ENCODE data around the gene NOTUM. TPM values are rescaled to one million over a fixed set of nuclear protein-coding genes. Genes with fewer than 3 reads are reported as not detected.
A peak's percentile ranks its signal among the peaks of the same experiment; 100 is the strongest.

Gene NOTUM
- total and polyA plus RNA-seq, 9 donors = 2.8 to 7.6 (median 3.4) TPM

DNA sequence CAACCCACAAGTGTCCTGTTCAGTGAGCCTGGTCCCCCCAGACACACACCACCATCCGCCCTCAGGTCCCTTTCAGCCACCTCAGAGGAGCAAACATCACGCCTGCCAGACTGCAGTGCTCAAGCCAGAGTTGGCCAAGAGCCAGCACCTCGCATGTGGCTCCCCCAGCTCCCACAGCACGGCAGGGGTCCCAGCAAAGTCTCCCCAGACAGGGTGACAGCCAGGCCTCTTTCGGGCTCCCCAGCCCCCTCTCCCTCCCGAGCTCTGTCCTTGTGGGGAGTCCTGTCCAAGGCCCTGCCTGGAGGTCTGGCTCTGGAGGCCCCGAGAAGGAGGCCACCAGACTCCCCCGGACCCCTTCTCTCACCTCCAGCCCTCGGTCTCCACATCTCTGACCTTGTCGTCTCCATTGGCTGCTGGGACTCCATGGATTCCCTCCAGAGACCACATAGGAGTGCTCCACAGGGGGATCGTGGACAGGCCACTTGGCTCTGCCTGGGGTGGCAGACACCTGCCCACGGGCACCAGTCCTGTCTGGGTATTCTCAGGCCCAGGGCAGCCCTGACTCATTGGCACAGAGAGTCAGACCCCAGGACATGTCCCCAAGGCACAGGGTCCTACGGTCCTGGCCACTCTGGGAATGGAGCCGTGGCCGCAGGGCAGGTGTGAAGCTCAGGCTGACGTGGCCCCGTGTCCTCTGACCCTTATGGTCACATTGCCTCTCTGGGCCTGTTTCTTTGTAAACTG lies 12.2 kb downstream of the NOTUM start:
- H3K27ac ChIP-seq (ENCODE audit: low read length) = no peak overlapping the region
- 69% methylated on average over 12 of the region's 17 CpGs for WGBS (ENCODE audit: insufficient coverage)

DNA sequence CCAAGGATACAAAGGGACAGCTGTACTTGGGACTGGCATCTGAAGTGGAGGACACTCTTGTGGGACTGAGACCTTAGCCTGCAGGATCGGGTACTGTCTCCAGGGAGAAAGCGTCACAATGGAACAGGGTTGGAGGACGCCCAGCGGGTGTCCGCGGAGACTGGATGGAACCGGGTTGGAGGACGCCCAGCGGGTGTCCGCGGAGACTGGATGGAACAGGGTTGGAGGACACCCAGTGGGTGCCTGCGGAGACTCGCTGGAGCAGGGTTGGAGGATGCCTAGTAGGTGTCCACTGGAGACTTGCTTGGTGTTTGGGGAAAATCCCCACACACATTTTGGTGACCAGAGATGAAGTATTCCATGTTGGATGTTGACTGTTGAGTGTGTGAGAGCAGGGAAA lies 13.8 kb downstream of the NOTUM start, which contains the start of gene MYADML2:
MYADML2 (minus strand) TSS at position 45 of the 400 bp plus-strand sequence. CDS start 5,492 bp downstream, outside the sequence.
- Histone ChIP-seq H3K4me3 (ENCODE audit: low read length) (no peak within 1 kb of the TSS), H3K4me1 (ENCODE audit: control insufficient read depth, insufficient read depth, low read length) (peaks cover 4% of the 10 kb centered on the region), H3K36me3 (ENCODE audit: control insufficient read depth, insufficient read depth, low read length) (no peaks in the 10 kb centered on the region), H3K9me3 (replicated peaks; ENCODE audit: control insufficient read depth, low read depth, low read length) (no peaks in the 10 kb centered on the region), H3K27ac (ENCODE audit: low read length) (no peak within 1 kb of the TSS), H3K27me3 (ENCODE audit: control insufficient read depth, insufficient read depth, low read length) (peaks cover 10% of the 10 kb centered on the region)
- 90% methylated on average over 6 of the region's 13 CpGs for WGBS (ENCODE audit: insufficient coverage)
- no peak for DNase-seq

More for the DNA sequence above, 12.2 kb downstream of the NOTUM start:
- Histone ChIP-seq H3K4me3 (ENCODE audit: low read length) (no peak overlapping the region), H3K4me1 (ENCODE audit: control insufficient read depth, insufficient read depth, low read length) (no peaks in the 10 kb centered on the region), H3K9me3 (replicated peaks; ENCODE audit: control insufficient read depth, low read depth, low read length) (no peaks in the 10 kb centered on the region), H3K27me3 (ENCODE audit: control insufficient read depth, insufficient read depth, low read length) (peaks cover 9% of the 10 kb centered on the region), H3K36me3 (ENCODE audit: control insufficient read depth, insufficient read depth, low read length) (no peaks in the 10 kb centered on the region)
- DNase-seq = no peak

DNA sequence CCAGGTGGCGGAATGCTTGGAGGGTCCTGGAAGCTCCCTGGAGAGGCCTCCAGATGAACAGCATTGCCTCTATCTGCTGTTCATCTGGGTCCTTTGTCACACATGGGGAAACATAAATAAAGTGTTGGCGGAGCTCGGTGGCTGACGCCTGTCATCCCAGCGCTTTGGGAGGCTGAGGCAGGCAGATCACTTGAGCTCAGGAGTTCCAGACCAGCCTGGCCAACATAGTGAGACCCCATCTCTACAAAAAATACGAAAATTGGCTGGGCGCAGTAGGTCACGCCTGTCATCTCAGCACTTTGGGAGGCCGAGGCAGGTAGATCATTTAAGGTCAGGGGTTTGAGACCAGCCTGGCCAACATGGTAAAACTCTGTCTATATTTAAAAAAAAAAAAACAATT lies 16.1 kb downstream of the NOTUM start:
- no peaks in the 10 kb centered on the region for H3K9me3 ChIP-seq (replicated peaks; ENCODE audit: control insufficient read depth, low read depth, low read length)
- 84% methylated on average over 6 of the region's 9 CpGs for WGBS (ENCODE audit: insufficient coverage)
- no peaks in the 10 kb centered on the region for H3K36me3 ChIP-seq (ENCODE audit: control insufficient read depth, insufficient read depth, low read length)
- H3K4me3 ChIP-seq (ENCODE audit: low read length) = no peak overlapping the region
- H3K27me3 ChIP-seq (ENCODE audit: control insufficient read depth, insufficient read depth, low read length) = peaks cover 13% of the 10 kb centered on the region
- no peak overlapping the region for H3K27ac ChIP-seq (ENCODE audit: low read length)
- no peak for DNase-seq
- peaks cover 27% of the 10 kb centered on the region for H3K4me1 ChIP-seq (ENCODE audit: control insufficient read depth, insufficient read depth, low read length)

DNA sequence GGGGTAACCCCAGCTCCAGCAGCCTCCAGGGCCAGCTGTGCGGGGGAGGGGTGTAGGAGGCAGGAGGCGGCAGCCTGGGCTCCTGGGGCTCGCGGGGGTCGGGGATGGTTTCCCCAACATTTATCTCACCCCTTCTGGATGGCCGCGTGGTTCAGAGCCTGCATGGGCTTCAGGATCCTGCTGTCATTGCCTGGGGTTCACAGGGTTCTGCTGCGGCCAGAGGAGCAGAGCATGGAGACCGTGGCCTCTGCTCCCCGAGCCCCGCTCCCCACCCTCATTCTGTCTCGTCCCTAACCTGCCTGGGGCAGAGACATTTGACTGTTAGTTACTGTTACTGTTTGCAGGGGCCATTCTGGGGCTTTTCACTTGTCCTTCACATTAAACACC lies 18.8 kb downstream of the NOTUM start:
- no peak for DNase-seq
- peaks cover 13% of the 10 kb centered on the region for H3K27me3 ChIP-seq (ENCODE audit: control insufficient read depth, insufficient read depth, low read length)
- H3K27ac ChIP-seq (ENCODE audit: low read length) = peak overlapping the region; percentile 89
- no peaks in the 10 kb centered on the region for H3K36me3 ChIP-seq (ENCODE audit: control insufficient read depth, insufficient read depth, low read length)
- peak overlapping the region; percentile 13 for H3K4me3 ChIP-seq (ENCODE audit: low read length)
- H3K9me3 ChIP-seq (replicated peaks; ENCODE audit: control insufficient read depth, low read depth, low read length) = no peaks in the 10 kb centered on the region
- H3K4me1 ChIP-seq (ENCODE audit: control insufficient read depth, insufficient read depth, low read length) = peaks cover 48% of the 10 kb centered on the region
- WGBS (ENCODE audit: insufficient coverage) = 30% methylated on average over 7 of the region's 12 CpGs

DNA sequence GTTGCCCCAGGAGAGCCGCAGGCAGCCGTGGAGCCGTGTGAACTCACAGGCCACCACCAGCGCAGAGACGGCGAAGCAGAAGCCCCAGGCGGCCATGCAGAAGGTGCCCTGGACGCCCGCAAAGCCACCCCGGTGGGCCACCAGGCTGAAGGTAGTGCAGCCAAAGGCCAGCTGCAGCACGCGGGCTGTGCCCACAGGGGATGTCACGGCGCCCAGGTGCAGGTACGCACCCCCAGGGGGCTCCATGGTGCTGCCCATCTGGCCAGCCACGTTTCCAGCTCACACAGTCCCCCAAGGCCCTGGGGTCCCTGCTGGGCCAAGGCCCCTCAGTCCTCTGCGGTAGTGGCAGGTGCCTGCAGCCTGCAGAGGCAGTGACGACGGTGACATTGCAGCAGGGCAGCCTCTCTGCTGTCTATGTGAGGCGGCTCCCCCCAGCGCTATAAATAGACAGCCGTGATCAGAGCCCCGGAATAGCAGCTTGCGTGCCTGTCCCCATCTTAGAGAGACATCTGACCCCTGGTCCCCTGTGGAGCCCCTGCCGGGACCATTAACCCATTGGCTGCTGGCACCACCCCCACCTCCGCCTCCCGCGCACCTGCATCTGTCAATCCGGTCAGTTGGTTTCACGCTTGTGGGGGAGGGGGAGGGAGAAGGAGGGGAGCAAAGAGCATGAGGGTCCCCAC lies 19.4 kb downstream of the NOTUM start:
- peak; percentile 83 for DNase-seq
- H3K4me1 ChIP-seq (ENCODE audit: control insufficient read depth, insufficient read depth, low read length) = peaks cover 51% of the 10 kb centered on the region
- H3K27me3 ChIP-seq (ENCODE audit: control insufficient read depth, insufficient read depth, low read length) = peaks cover 13% of the 10 kb centered on the region

DNA sequence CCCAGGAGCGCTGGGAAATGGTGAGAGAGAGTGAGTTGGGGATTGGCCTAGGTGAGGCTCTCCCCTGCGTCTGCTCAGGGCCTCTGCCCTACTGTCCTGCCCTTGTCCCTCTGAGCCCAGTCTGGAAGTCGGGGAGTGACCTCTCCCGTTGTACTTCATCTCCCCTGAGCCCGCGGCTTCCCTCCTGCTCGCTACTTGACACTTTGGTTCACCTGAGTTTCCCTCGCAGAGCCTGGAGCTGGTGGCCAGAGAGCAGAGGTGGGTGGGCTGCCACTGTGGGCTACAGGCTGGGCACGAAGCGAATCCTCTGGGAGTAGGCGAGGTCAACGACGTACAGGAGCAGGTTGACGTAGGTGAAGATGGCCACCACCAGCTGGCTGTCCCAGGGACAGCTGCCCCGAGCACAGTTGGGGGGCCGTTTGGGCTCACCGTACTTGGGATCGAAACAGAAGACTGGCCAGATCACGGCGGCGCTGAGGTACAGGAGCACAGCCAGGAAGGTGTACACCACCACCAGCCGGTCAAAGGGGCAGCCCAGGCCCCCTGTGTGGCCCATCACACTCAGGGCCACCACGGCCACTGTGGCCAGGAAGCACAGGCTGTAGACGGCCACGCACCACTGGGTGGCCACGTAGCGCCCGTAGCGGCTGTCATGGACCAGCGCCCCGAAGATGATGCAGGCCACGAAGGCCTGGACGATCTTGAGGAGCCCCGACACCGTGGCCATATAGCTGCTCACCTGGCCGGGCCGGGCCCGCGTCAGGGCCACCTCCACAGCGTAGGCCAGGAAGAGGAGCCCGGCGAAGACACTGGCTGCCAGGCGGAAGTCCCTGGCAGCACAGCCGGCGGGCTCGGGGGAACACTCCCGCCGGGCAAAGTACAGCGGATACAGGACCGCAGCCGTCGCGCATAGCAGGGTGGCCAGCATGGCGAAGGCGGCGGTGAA lies 20.2 kb downstream of the NOTUM start:
- Histone ChIP-seq H3K36me3 (ENCODE audit: control insufficient read depth, insufficient read depth, low read length) (no peaks in the 10 kb centered on the region), H3K27me3 (ENCODE audit: control insufficient read depth, insufficient read depth, low read length) (peaks cover 13% of the 10 kb centered on the region), H3K27ac (ENCODE audit: low read length) (peak overlapping the region; percentile 87), H3K4me1 (ENCODE audit: control insufficient read depth, insufficient read depth, low read length) (peaks cover 57% of the 10 kb centered on the region), H3K9me3 (replicated peaks; ENCODE audit: control insufficient read depth, low read depth, low read length) (no peaks in the 10 kb centered on the region), H3K4me3 (ENCODE audit: low read length) (peak overlapping the region; percentile 39)
- WGBS (ENCODE audit: insufficient coverage) = 89% methylated on average over 49 of the region's 56 CpGs
- DNase-seq = peak; percentile 32

More for the DNA sequence above, 19.4 kb downstream of the NOTUM start:
- WGBS (ENCODE audit: insufficient coverage) = 43% methylated on average over 21 of the region's 30 CpGs
- Histone ChIP-seq H3K4me3 (ENCODE audit: low read length) (peak overlapping the region; percentile 39), H3K36me3 (ENCODE audit: control insufficient read depth, insufficient read depth, low read length) (no peaks in the 10 kb centered on the region), H3K9me3 (replicated peaks; ENCODE audit: control insufficient read depth, low read depth, low read length) (no peaks in the 10 kb centered on the region), H3K27ac (ENCODE audit: low read length) (peak overlapping the region; percentile 89)

DNA sequence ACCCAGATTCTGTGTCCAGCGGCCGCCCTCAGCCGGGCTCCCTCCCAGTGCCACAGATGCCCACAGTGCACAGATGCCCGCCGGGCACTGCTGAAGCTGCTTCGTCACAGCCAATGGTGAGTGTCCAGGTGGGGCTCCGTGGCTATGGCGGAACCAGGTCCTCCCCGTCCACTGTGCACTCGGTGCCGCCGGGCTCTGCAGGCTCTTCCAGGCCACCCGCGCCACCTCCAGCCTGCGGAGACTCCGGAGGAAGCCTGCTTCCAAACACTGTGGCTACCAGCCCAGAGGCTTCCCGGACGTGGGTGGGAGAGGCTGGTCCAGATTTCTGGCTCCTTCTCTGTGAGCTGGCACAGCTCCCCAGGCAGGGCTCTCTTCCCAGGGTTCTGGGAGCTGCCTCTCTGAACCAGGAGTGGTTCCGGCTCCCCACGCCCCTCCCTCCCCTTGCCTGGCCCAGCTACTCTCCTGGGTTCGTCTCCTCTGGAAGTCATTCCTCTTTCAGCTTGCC lies 21.1 kb downstream of the NOTUM start:
- Histone ChIP-seq H3K27ac (ENCODE audit: low read length) (peak overlapping the region; percentile 87), H3K4me1 (ENCODE audit: control insufficient read depth, insufficient read depth, low read length) (peaks cover 63% of the 10 kb centered on the region), H3K27me3 (ENCODE audit: control insufficient read depth, insufficient read depth, low read length) (peaks cover 12% of the 10 kb centered on the region), H3K4me3 (ENCODE audit: low read length) (peak overlapping the region; percentile 39), H3K9me3 (replicated peaks; ENCODE audit: control insufficient read depth, low read depth, low read length) (no peaks in the 10 kb centered on the region), H3K36me3 (ENCODE audit: control insufficient read depth, insufficient read depth, low read length) (peaks cover 6% of the 10 kb centered on the region)
- WGBS (ENCODE audit: insufficient coverage) = 76% methylated on average over 16 of the region's 21 CpGs
- peak; percentile 43 for DNase-seq

DNA sequence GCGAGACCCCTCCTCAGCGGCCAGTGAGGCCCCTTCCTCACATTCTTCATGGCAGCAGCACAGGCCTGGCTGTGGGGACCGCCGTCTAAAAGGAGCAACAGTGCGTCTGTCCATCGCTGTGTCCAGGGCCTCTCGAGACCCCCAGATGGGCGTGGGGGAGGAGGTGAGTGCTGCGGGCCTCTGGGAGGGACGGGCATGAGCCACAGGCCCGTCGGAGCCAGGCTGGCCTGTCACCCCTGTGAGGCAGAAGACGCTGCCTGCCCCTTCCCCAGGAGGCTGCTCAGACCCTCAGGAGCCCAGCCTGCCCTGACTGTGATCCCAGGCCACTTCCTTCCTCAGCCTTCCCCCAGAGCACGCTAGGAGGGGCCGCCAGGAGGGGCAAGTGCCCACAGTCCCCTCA lies 21.8 kb downstream of the NOTUM start:
- Histone ChIP-seq H3K27me3 (ENCODE audit: control insufficient read depth, insufficient read depth, low read length) (peaks cover 7% of the 10 kb centered on the region), H3K4me1 (ENCODE audit: control insufficient read depth, insufficient read depth, low read length) (peaks cover 63% of the 10 kb centered on the region), H3K36me3 (ENCODE audit: control insufficient read depth, insufficient read depth, low read length) (peaks cover 13% of the 10 kb centered on the region), H3K27ac (ENCODE audit: low read length) (peak overlapping the region; percentile 87), H3K4me3 (ENCODE audit: low read length) (peak overlapping the region; percentile 39), H3K9me3 (replicated peaks; ENCODE audit: control insufficient read depth, low read depth, low read length) (no peaks in the 10 kb centered on the region)
- WGBS (ENCODE audit: insufficient coverage) = 32% methylated on average over 6 of the region's 15 CpGs
- DNase-seq = no peak

DNA sequence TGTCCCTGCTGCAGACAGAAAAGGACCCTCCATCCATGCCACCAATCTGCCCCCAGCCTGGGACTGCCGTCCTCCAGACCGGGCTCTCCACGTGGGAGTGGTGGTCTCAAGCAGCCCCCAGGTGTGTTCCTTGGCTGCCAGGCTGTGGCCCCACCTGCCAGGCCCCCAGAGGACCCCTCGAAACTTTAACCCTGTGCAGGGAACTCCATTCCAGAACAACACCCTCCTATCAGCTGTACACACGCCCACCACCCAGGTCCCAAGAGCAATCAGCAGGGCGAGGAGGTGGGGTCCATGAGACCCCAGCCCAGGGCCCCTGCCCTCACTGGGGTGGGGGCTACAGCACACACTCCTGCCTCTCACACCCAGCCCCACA lies 25.3 kb downstream of the NOTUM start:
- no peak for DNase-seq
- no peak overlapping the region for H3K27ac ChIP-seq (ENCODE audit: low read length)
- H3K4me1 ChIP-seq (ENCODE audit: control insufficient read depth, insufficient read depth, low read length) = peaks cover 59% of the 10 kb centered on the region
- 83% methylated on average over 6 of the region's 6 CpGs for WGBS (ENCODE audit: insufficient coverage)
- no peaks in the 10 kb centered on the region for H3K9me3 ChIP-seq (replicated peaks; ENCODE audit: control insufficient read depth, low read depth, low read length)
- no peaks in the 10 kb centered on the region for H3K27me3 ChIP-seq (ENCODE audit: control insufficient read depth, insufficient read depth, low read length)
- H3K36me3 ChIP-seq (ENCODE audit: control insufficient read depth, insufficient read depth, low read length) = peaks cover 29% of the 10 kb centered on the region
- H3K4me3 ChIP-seq (ENCODE audit: low read length) = peak overlapping the region; percentile 26

All from muscle of leg (tissue), 11 donors.